T-helper 1 cell treated with Interleukin-12 subunit alpha and Interleukin-12 subunit beta and Interleukin-4 antibody, amounts not matched to agents 30 μg/mL and 1 μg/mL, for 36 hours (primary cell): ENCODE data around the gene CTDSPL.
"Not testable (repeated sequence)": the region's sequence is repeated elsewhere in the genome, so short reads cannot be mapped to it uniquely, and the experiment has no call there.

Experiments
- H3K27ac Mint-ChIP-seq: one replicate; pipeline ENCODE4 v1.8.0; 2021; ENCODE audit warnings: mild to moderate bottlenecking, mixed read lengths
- H3K27me3 Mint-ChIP-seq: one replicate; pipeline ENCODE4 v1.8.0; 2021; ENCODE audit warnings: low read depth, mixed read lengths
- H3K36me3 Mint-ChIP-seq: one replicate; pipeline ENCODE4 v1.8.0; 2021; ENCODE audit warnings: low read depth, mixed read lengths
- H3K4me1 Mint-ChIP-seq: one replicate; pipeline ENCODE4 v1.8.0; 2021; ENCODE audit warnings: low read depth, mixed read lengths
- H3K4me3 Mint-ChIP-seq: one replicate; pipeline ENCODE4 v1.8.0; 2021; ENCODE audit warnings: mild to moderate bottlenecking, moderate library complexity, mixed read lengths
- H3K9me3 Mint-ChIP-seq: one replicate; pipeline ENCODE4 v1.8.0; 2021; ENCODE audit warnings: mixed read lengths

The CTDSPL gene

GRCh38 chr3:37974121-37975083, 112.7 kb downstream of the CTDSPL start:
- peaks cover 2% of the 10 kb centered on the region for H3K36me3 Mint-ChIP-seq
- H3K27me3 Mint-ChIP-seq, result no peaks in the 10 kb centered on the region
- peaks cover 4% of the 10 kb centered on the region for H3K4me1 Mint-ChIP-seq
- H3K27ac Mint-ChIP-seq, result peak overlapping the region; percentile 39
- no peaks in the 10 kb centered on the region for H3K9me3 Mint-ChIP-seq
- no peak overlapping the region for H3K4me3 Mint-ChIP-seq

DNA sequence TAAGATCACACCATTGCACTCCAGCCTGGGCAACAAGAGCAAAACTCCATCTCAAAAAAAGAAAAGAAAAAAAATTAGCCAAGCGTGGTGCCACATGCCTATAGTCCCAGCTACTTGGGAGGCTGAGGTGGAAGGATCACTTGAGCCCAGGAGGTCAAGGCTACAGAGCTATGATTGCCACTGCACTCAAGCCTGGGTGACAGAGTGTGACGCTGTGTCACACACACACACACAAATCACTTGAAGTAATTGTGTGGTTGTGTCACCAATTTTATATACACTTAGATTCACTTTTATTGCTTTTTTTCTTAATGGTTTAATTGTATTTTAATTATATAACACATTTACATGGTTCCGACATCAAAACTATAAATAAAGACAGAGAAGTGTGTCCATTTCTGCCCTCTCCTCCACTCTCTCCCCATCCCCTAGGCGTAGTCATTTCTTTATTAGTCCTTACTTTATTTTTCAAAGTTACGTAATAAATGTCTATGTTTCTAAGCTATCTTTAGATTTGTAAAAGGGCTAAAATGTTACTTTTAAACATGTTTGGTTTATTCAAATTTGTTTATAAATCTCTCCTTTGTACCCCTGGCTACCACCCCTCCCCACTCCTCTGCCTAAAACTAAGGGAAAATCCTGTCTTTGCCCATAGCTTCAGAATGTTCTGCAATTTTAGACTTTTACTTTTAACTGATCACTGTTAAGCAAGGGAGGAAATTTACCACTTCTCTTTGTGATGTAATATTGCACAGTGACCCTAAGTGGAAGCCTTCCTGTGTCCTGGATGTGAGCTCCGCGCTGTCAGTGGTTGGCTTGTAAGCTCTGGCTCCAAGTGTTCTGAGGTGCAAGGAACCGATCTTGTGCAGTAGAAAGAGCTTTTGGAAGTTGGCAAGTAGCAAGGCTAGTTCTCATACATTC, 118.1 kb downstream of the CTDSPL start:
- H3K9me3 Mint-ChIP-seq, result no peaks in the 10 kb centered on the region
- peaks cover 3% of the 10 kb centered on the region for H3K27me3 Mint-ChIP-seq
- H3K4me3 Mint-ChIP-seq, result no peak overlapping the region
- no peak overlapping the region for H3K27ac Mint-ChIP-seq
- H3K4me1 Mint-ChIP-seq, result peaks cover 3% of the 10 kb centered on the region
- peaks cover 1% of the 10 kb centered on the region for H3K36me3 Mint-ChIP-seq

DNA sequence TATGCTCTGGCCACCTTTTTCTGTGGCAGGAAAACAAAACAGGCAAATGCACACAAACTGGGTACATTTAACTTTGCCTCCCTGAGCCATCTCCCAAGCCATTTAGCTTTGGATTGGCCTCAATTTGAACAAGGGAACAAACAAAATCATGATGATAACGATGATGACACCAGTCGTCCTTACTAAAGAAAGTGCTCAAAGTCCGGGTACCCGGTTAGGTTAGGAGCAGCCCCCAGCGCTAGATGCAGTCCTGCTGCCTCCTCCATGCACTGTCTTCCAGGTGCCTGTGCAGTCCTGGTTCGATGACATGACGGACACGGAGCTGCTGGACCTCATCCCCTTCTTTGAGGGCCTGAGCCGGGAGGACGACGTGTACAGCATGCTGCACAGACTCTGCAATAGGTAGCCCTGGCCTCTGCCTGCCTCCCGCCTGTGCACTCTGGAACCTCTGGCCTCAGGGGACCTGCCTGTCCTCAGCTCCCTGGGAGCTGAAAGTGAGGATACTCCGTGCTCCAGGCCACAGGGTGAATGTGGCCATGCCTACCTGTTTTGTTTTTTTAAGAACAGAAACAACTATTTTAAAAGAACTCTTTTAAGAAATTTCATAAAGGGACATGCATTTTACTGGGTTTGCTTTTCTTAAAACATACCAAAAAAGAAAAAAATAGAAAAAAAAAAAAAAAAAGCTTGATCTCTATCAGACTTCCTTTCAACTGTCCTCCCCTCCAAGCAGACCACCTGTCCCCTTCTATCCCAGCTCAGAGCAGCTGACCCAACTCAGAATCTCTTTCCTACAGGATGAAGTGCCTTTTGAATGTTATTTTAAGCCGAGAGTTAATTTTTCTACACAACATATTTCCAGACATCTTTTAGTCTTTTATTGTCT, 119.0 kb downstream of the CTDSPL start:
- Mint-ChIP-seq H3K27me3 (peaks cover 3% of the 10 kb centered on the region), H3K9me3 (no peaks in the 10 kb centered on the region), H3K36me3 (no peaks in the 10 kb centered on the region), H3K4me3 (no peak overlapping the region), H3K4me1 (no peaks in the 10 kb centered on the region), H3K27ac (no peak overlapping the region)

DNA sequence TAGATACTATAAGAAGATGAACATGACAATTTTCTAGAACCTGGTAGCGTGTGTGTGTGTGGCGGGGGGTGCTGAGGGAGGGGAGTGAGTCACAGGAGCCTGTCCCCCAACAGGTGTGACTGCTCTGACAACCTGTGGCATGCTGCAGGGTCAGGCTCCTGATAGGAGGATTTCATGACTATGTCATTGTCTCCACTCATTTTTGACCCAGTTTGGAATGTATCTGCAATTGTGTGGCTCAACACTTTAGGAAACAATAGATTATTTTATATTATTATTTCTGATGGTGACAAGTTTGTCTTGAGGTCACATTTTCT, 119.6 kb downstream of the CTDSPL start:
- Mint-ChIP-seq H3K9me3 (no peaks in the 10 kb centered on the region), H3K4me3 (no peak overlapping the region)

DNA sequence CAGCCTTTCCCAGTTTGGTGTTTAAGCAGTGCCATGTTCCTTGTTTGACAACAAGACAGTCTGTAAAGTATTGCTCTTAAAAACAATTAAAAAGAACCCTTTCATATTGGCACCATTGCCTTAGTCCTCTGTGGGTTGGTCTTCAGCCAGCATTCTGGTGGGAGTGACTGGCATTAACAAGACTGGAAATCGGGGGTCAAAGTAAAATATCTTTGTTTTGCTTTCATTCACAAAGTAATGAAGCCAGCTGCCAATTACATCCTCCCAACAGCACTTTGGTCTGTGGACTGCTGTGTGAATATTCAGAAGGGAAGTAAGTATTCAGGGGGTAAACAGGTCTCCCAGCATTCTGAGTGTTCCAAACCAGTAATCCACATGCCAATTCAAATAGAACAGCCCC, 120.7 kb downstream of the CTDSPL start:
- Mint-ChIP-seq H3K27ac (no peak overlapping the region), H3K4me1 (no peaks in the 10 kb centered on the region), H3K27me3 (peaks cover 3% of the 10 kb centered on the region), H3K36me3 (no peaks in the 10 kb centered on the region), H3K9me3 (no peaks in the 10 kb centered on the region), H3K4me3 (no peak overlapping the region)

More for the DNA sequence above, 119.6 kb downstream of the CTDSPL start:
- peaks cover 3% of the 10 kb centered on the region for H3K27me3 Mint-ChIP-seq
- no peak overlapping the region for H3K27ac Mint-ChIP-seq
- H3K4me1 Mint-ChIP-seq, result no peaks in the 10 kb centered on the region
- no peaks in the 10 kb centered on the region for H3K36me3 Mint-ChIP-seq

DNA sequence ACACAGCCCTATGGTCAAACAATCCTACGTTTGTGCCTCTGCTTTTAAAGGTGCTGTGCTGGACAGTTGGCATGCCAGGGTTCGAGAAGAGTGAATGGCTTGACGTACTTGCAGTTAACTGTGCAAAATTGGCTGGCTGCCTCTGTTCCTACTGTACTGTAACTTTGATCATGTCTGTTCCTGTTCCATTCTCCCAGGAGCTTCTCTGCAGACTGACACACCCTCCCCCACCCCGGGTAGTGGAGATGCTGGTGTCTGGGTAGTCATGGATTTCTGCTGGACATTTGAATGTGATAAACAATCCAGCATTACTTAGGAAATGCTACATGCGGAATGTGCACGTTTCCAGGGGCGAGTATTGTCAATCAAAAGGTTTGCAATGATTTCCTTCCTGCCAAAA, 122.4 kb downstream of the CTDSPL start:
- Mint-ChIP-seq H3K27me3 (peaks cover 3% of the 10 kb centered on the region), H3K9me3 (no peaks in the 10 kb centered on the region), H3K4me1 (no peaks in the 10 kb centered on the region), H3K27ac (no peak overlapping the region), H3K4me3 (no peak overlapping the region), H3K36me3 (no peaks in the 10 kb centered on the region)

- H3K27me3 Mint-ChIP-seq, result peaks cover 3% of the 10 kb centered on the region
- H3K4me3 Mint-ChIP-seq, result no peak overlapping the region
- no peaks in the 10 kb centered on the region for H3K4me1 Mint-ChIP-seq
- H3K9me3 Mint-ChIP-seq, result no peaks in the 10 kb centered on the region
- no peaks in the 10 kb centered on the region for H3K36me3 Mint-ChIP-seq
- no peak overlapping the region for H3K27ac Mint-ChIP-seq
Observed at GRCh38 chr3:37984596-37984995, 122.9 kb downstream of the CTDSPL start.

DNA sequence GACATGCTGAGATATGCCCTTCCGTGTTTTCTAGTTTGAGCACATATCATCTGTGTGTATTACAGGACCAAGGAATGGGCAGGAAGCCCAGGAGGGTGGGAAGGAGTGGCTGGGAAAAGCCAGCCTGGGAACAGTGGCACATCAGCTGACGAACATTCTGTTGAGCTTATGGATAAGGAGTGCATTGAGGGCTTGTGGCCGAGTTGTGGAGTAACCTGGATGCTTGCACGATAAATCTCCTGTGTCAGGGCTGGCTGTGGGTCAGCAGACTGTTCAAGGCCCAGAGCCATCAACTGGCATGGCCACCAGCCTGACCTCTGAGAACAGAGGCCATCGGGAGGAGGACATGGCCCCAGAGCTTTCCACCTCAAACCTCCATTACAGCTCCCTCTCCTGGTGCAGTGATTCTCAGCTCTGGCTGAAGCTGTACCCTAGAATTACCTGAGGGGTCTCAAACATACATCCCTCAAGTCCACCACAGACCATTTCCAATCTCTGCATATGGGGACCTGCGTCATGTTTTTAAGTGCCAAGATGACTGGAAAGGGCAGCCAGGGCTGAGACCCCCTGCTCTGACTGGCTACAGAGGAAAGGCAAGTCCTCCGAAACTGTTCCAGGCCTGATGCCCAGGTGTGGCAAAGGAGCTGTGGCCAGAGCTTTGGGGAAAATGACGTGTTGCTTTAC, 124.1 kb downstream of the CTDSPL start:
- H3K27me3 Mint-ChIP-seq, result peaks cover 3% of the 10 kb centered on the region
- no peak overlapping the region for H3K27ac Mint-ChIP-seq
- H3K36me3 Mint-ChIP-seq, result no peaks in the 10 kb centered on the region
- no peak overlapping the region for H3K4me3 Mint-ChIP-seq
- H3K9me3 Mint-ChIP-seq, result no peaks in the 10 kb centered on the region
- H3K4me1 Mint-ChIP-seq, result no peaks in the 10 kb centered on the region

DNA sequence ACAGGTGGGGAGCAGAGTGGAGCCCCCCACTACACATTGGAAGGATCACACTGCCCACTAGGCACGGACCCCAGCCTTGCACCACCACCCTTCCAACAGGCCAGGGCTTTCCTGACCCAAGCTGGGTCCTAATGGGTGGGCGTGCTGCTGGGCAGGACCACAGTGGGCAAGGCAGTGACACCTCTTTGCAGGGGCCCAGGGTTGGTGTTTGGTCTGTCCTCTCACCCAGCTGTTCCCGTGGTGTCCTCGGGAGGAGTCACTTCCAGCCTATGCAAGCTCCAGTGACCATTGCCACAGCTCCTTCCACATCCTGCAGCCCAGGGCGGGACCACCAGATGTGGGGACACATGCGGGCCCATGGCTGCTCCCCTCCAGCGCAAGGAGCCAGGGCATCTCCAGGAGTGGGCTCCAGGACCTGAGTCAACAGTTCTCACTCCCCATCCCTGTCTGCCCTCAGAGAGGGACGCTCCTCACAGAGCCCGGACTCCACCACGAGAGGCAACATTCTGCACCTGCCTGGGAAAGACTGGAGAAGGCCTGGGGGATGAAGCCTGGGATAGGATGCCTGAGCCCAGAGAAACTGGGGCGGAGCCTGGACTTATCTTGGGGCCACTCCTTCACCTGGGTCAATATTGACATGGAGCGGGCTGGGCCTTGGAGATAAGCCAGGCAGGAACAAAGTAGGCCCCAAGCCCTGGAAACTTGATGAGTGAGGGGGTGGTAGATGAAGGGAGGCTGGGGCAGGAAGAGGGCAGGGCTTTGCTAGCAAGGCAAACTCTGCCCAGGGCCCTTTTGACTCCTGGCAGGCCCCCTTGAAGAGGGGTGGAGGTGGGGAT, 125.0 kb downstream of the CTDSPL start:
- no peaks in the 10 kb centered on the region for H3K36me3 Mint-ChIP-seq
- no peak overlapping the region for H3K27ac Mint-ChIP-seq
- H3K4me3 Mint-ChIP-seq, result no peak overlapping the region
- no peaks in the 10 kb centered on the region for H3K9me3 Mint-ChIP-seq
- no peaks in the 10 kb centered on the region for H3K27me3 Mint-ChIP-seq
- no peaks in the 10 kb centered on the region for H3K4me1 Mint-ChIP-seq

- no peaks in the 10 kb centered on the region for H3K36me3 Mint-ChIP-seq
Observed at GRCh38 chr3:37987315-37987697, 125.6 kb downstream of the CTDSPL start.

DNA sequence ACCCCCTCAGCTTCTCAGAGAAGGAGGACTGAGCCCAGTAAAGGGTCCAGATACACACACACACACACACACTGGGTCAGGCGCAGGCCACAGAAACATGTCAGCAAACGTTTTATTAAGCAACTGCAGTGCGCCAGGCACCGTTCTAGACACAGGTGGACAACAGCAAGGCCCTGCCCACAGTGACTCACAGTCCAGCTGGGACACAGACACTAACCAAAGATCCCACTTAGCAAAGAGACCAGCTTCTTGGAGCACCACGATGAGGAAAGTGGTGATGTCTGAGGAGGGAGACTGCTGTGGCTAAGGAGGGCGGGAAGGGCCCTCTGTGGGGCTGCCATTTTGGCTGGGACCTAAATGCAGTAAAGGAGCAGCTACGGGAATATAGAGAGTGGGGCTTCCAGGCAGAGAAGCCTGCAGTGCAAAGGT, 126.1 kb downstream of the CTDSPL start:
- Mint-ChIP-seq H3K27me3 (no peaks in the 10 kb centered on the region), H3K4me1 (no peaks in the 10 kb centered on the region), H3K36me3 (no peaks in the 10 kb centered on the region), H3K9me3 (no peaks in the 10 kb centered on the region), H3K27ac (no peak overlapping the region), H3K4me3 (no peak overlapping the region)

More at GRCh38 chr3:37987315-37987697, 125.6 kb downstream of the CTDSPL start:
- no peaks in the 10 kb centered on the region for H3K27me3 Mint-ChIP-seq
- H3K4me3 Mint-ChIP-seq, result no peak overlapping the region
- H3K27ac Mint-ChIP-seq, result no peak overlapping the region
- H3K4me1 Mint-ChIP-seq, result no peaks in the 10 kb centered on the region
- H3K9me3 Mint-ChIP-seq, result no peaks in the 10 kb centered on the region

GRCh38 chr3:37988376-37988775, 126.7 kb downstream of the CTDSPL start:
- H3K36me3 Mint-ChIP-seq, H3K27me3 Mint-ChIP-seq, H3K4me1 Mint-ChIP-seq, H3K9me3 Mint-ChIP-seq, H3K4me3 Mint-ChIP-seq, H3K27ac Mint-ChIP-seq: not testable (repeated sequence)

- Mint-ChIP-seq H3K27ac (no peak overlapping the region), H3K4me1 (peaks cover 8% of the 10 kb centered on the region), H3K36me3 (no peaks in the 10 kb centered on the region), H3K27me3 (no peaks in the 10 kb centered on the region), H3K9me3 (no peaks in the 10 kb centered on the region), H3K4me3 (no peak overlapping the region)
Observed at GRCh38 chr3:37988931-37989525, 127.3 kb downstream of the CTDSPL start.
